Neural cell (in vitro differentiated cells): ENCODE results near the gene TBX18.

Source experiments
- CTCF ChIP-seq: fragments of 450-650 bp; IDR thresholded peaks from 2 replicates; pipeline ENCODE4 v1.5.1; 2014; ENCODE audit warnings: antibody characterized with exemption, mild to moderate bottlenecking, moderate library complexity; ENCODE audit not compliant: poor library complexity, severe bottlenecking
- POLR2AphosphoS5 ChIP-seq: IDR thresholded peaks from 2 replicates; pipeline ENCODE4 v1.6.1; 2012
- RAD21 ChIP-seq: fragments of 450-650 bp; conservative IDR thresholded peaks from 2 replicates; pipeline ENCODE4 v1.6.1; 2014; ENCODE audit warnings: antibody characterized with exemption, mild to moderate bottlenecking, moderate library complexity
- SMC3 ChIP-seq: fragments of 450-650 bp; conservative IDR thresholded peaks from 2 replicates; pipeline ENCODE4 v1.6.1; 2014; ENCODE audit warnings: antibody characterized with exemption, mild to moderate bottlenecking, moderate library complexity; ENCODE audit not compliant: poor library complexity
- TAF1 ChIP-seq: IDR thresholded peaks from 2 replicates; pipeline ENCODE4 v1.6.1; 2012; ENCODE audit warnings: low read depth

- TF ChIP-seq RAD21 (no peak), TAF1 (no peak), POLR2AphosphoS5 (no peak), SMC3 (no peak), CTCF (no peak)
Observed at GRCh38 chr6:84773133-84773430, 8.7 kb upstream of the TBX18 start.
